Left ventricle myocardium inferior (tissue), 1 donor: ENCODE results near the gene SGSM1. TPM values are rescaled to one million over a fixed set of nuclear protein-coding genes. Genes with fewer than 3 reads are reported as not detected.
A peak's percentile ranks its signal among the peaks of the same experiment; 100 is the strongest.

Source experiments
- DNase-seq: peaks from one replicate; pipeline ENCODE4 v3.0.0-alpha.2; 2020
- H3K27ac ChIP-seq: fragments of 200-600 bp; replicated peaks from 2 replicates; pipeline ENCODE4 v1.8.0; 2021
- H3K27me3 ChIP-seq: fragments of 200-600 bp; 2 replicates; pipeline ENCODE4 v1.8.0; 2021; ENCODE audit warnings: low read depth
- H3K36me3 ChIP-seq: fragments of 200-600 bp; 2 replicates; pipeline ENCODE4 v1.8.0; 2021
- H3K4me1 ChIP-seq: fragments of 200-600 bp; 2 replicates; pipeline ENCODE4 v1.8.0; 2021
- H3K4me3 ChIP-seq: fragments of 200-600 bp; 2 replicates; pipeline ENCODE4 v1.8.0; 2021; ENCODE audit warnings: mild to moderate bottlenecking, moderate library complexity
- H3K9me3 ChIP-seq: fragments of 200-600 bp; replicated peaks from 2 replicates; pipeline ENCODE4 v1.8.0; 2021
- intact Hi-C: fragments of 100-400 bp; cut with micrococcal nuclease; formaldehyde crosslinking; loops from one replicate; pipeline ENCODE4 v1.11.0; 2022
- total RNA-seq: library from RNA; stranded (reverse); fragmentation: NEBNext Ultra II Directional; extraction: Animal tissue kit (Norgen Biotek cat#: 25700); gene quantifications from one replicate; pipeline ENCODE4 v1.2.1, GENCODE V29; 2021
- TF ChIP-seq, protein P1 (sequence below): fragments of 200-600 bp; IDR thresholded peaks from 2 replicates; pipeline ENCODE4 v1.8.0; 2021; ENCODE audit warnings: antibody characterized with exemption, mild to moderate bottlenecking, borderline replicate concordance
- donor health status: DM: no; HTN: yes; CAD: no; lungs with severe emphysema.

SGSM1 gene
- total RNA-seq, 1 donor from 2014 or later: 8.8 TPM

DNA sequence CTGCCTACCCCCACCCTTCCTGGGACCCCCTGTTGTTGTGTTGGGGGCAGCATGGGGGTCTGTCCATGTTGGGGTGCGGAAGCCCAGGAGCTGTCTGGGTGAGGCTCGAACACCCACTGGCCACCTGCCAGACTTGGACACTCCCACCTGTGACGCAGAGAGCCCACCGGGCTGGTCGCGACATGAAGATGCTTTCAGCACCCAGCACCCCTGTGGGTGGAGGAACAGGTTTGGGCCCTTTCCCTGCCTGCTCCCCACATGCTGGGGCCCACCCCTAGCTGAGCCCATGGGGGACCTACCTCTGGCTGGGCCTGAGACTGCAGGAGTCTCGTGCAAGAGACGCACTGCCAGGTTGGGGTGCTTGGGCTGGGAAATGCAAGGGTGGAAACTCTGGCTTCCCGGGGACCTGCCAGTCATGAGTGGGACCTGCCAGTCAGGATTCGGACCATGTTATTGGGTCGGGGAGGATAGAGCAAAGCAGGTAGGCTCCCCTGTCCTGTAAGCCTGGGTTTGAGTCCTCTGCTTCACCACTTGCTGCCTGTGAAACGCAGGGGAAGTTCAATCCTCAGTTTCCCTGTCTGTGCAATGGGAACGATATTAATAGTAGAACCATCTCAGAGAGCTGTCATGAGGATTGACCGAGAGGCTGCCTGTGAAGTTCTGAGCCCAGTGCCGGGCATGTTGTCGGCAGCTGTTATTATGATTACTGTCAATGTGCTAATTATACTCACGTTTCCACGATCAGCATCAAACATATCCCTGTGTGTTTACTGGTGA, 170.6 kb downstream of the SGSM1 start:
- Histone ChIP-seq H3K27me3 (no peaks in the 10 kb centered on the region), H3K4me3 (peak overlapping the region; percentile 15), H3K27ac (peak overlapping the region; percentile 86), H3K36me3 (no peaks in the 10 kb centered on the region), H3K4me1 (peaks cover 63% of the 10 kb centered on the region), H3K9me3 (no peaks in the 10 kb centered on the region)
- DNase-seq: no peak
- intact Hi-C loops: no loop called here
- TF ChIP-seq, protein P1, sequence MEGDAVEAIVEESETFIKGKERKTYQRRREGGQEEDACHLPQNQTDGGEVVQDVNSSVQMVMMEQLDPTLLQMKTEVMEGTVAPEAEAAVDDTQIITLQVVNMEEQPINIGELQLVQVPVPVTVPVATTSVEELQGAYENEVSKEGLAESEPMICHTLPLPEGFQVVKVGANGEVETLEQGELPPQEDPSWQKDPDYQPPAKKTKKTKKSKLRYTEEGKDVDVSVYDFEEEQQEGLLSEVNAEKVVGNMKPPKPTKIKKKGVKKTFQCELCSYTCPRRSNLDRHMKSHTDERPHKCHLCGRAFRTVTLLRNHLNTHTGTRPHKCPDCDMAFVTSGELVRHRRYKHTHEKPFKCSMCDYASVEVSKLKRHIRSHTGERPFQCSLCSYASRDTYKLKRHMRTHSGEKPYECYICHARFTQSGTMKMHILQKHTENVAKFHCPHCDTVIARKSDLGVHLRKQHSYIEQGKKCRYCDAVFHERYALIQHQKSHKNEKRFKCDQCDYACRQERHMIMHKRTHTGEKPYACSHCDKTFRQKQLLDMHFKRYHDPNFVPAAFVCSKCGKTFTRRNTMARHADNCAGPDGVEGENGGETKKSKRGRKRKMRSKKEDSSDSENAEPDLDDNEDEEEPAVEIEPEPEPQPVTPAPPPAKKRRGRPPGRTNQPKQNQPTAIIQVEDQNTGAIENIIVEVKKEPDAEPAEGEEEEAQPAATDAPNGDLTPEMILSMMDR: no peak

Other genes starting within 250 kb of the SGSM1 start
- 5.6 TPM for gene LRRC75B, start 213.1 kb upstream of the SGSM1 start, total RNA-seq
- 1.1 TPM for gene GGT1, start 203.0 kb upstream of the SGSM1 start, total RNA-seq
- not detected for gene PIWIL3, start 31.5 kb upstream of the SGSM1 start, total RNA-seq
- gene LHFPL7, start 140.5 kb downstream of the SGSM1 start, total RNA-seq: not detected
- gene KIAA1671, start 146.5 kb downstream of the SGSM1 start, total RNA-seq: 12.2 TPM